Smooth muscle cell of the brain vasculature (primary cell): ENCODE results near the gene GABBR2.

Experiments used
- DNase-seq: peaks from one replicate; pipeline ENCODE4 v3.0.0-alpha.2; 2012; ENCODE audit warnings: low read depth, low spot score

GABBR2 gene

DNA sequence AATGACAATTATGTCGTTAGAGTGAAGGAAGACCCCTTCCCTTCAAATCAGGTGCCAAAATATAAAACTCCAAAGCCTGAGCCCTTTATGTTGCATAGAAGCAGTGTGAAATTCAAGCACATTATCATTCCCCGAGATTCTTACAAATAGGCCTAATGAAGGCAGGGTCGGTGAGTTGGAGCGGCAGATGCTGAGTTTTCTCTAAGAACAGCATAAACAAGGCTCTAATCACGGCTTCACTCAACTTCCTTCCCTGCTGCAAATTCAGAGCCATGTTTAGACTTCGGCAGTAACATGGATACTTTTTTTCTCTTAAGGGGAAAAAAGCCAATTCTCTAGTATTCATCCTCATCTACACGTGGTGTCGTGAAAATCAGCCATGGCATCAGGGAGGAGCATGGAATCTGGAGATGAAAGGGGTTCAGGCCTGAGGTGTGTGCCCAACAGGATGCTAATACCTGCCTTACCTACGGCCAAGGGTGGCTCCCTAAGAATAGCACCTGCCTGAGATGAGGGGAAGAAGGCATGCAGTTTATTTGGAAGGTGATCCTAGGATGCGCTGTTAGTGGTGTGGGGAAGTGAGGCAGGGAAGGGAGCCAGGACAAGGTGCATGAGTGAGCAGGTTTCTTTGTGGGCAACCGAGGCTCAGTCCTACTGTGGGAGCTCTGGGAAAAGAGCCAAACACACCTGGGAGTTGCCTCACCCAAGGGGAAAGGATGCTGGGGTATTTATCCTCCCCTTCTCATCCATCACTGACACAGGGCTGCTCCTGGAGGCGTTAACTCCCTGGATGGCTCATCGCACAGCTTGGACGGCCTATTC lies 306.5 kb downstream of the GABBR2 start:
- no peak for DNase-seq

- no peak for DNase-seq
Measured at GRCh38 chr9:98401140-98402018, 307.4 kb downstream of the GABBR2 start.

GRCh38 chr9:98399950-98400683 lies 308.6 kb downstream of the GABBR2 start:
- no peak for DNase-seq

GRCh38 chr9:98396656-98397055 lies 312.1 kb downstream of the GABBR2 start:
- DNase-seq: no peak

DNA sequence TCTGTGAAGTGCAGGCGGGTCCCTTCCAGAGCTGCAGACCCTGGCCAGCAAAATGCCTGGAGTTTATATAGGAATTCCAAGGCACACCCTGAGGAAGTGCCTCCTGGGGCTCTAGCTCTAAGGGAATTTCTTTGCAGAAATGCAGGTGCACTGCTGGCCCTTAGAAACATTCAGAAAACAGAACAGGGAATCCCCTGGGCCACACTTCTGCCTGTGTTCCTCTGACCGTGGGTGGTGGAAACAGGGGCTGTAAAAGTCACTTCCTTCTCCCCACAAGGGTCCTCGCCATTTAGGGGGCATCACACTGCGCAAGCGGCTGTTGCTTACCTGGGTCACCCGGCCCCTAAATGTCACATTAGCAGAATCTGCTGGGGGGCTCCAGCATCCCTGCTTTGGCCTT lies 312.5 kb downstream of the GABBR2 start:
- no peak for DNase-seq

GRCh38 chr9:98391867-98392266 lies 316.9 kb downstream of the GABBR2 start:
- DNase-seq: no peak

DNA sequence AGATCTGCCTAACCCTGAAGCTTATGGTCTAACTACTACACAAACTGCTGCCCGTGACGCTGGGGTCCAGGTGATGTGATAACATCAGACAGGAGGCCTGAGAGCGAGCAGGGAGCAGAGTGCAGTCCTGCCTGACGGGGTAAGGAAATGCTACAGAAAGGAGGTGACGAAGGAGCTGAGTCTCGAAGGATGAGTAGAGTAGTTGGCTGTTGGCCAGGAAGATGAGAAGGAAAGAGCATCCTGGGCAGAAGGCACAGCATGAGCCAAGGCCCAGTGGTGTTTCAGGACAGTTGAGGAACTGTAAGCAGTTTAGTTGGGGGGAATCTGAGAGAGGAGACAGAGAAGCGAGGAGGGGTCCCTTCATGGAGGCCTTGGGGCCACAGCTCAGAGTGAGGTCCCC lies 317.3 kb downstream of the GABBR2 start:
- DNase-seq: no peak

- DNase-seq: no peak
Measured at GRCh38 chr9:98385751-98386150, 323.0 kb downstream of the GABBR2 start.

DNA sequence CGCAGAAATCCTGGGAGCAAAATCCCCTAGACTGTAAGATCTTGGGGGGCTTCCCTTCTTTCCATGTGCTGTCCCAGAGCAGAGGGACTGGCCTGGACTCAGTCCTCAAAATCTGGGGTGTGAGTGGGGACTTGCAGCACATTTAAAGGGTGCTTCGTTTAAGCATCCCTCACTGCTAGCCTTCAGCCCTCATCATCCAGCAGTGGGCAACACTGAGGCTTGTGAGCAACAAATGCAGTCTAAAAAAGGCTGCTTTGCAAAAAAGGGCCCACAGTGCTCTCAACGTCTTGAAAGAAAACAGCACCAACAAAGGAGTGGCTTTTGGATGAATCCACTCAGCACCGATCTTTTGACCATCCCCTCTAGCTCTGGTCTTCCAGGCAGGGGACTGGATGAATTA lies 325.0 kb downstream of the GABBR2 start:
- no peak for DNase-seq

DNA sequence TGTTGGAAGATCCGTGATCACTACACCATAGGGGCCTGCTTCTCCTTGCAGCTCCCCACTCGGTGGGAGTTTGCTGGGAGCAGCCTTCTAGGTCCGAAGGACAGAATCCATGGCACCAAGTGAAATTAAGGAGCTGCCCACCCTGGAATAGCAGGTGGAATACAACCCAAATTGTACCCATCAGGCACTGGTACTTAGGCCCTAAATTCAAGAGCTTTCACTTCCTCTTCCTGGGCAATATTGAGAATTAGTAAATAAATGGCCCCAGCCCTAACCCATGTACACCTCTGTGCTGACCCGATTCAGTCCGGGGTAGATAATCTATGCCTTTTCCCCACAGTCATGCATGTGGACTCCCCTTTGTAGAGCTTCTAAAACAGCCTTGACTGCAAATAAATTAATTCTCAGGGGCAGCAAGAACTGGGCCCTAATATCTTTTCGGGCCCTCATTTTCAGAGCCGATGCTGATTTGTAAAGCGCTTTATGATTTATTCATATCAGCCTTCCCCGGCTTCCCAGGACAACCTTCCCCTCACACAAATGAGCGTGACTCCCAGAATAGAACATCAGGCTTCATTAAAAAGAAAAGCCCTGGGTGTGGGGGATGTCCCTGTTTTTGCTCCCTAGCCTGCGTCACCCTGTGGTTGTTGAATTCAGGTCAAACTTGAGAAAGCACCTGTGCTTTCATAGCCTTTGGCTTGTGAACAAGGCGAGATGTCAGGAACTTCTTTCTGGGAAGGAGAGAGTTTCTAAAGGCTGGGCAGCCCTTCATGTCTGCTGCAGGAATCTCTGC lies 327.2 kb downstream of the GABBR2 start:
- DNase-seq: no peak

- DNase-seq: no peak
Measured at GRCh38 chr9:98380065-98380681, 328.6 kb downstream of the GABBR2 start.

GRCh38 chr9:98379572-98379971 lies 329.2 kb downstream of the GABBR2 start:
- no peak for DNase-seq

GRCh38 chr9:98378794-98379193 lies 329.9 kb downstream of the GABBR2 start:
- DNase-seq: no peak

DNA sequence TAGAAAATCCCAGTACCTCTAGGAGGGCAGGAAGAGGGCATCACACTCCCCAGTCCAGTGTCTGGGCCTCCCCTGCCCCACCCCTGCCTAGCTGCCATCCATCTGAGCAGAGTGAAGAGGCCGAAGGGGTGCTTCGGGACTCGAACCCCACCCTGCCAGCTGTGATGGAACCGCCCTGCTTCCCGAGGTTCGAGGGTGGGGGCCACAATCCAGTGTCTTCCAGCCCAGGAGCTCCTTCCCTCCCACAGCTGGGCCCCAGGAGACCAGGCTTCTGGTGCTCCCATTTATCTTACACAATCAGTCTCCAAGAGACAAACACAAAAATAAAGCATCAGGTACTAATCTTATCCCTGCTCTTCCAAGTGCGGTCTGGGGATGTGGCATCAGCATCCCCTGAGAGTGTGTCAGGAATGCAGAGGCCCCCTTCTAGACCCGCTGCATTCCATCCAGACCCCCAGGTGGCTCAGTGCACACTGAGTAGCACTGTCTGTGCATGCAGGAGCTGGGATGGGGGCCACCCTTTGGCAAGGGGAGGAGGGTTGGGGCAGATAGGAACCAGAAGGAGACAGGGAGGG lies 330.4 kb downstream of the GABBR2 start:
- no peak for DNase-seq

- DNase-seq: no peak
Measured at GRCh38 chr9:98375138-98375726, 333.5 kb downstream of the GABBR2 start.

DNA sequence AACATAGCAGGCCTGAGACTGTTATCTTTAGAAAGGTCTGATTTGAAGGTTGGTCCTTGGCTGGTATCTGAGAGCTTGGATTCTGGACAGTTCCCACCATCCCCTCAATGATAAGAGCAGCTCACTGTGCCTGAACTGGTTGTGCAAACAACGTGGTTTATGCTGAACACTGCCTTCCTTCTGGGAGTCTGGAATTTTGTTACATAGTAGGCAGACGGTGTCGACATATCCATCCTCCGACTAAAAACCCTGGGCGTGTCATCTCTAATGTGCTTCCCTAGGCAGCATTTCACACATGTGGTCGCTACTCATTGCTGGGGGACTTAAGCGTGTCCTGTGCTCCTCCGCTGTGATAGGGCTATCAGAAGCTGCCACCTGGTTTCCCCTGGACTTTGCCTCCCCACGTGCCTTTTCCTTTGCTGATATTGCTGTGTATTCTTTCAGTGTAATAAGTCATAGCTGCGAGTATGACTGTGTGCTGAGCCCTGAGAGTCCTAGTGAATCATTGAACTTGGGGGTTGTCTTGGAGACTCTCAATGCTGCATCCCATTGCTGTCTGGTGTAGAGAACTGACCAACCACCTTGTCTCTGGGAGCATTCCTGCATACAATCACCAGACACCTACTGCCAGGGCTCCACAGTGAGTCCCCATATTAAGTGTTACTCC lies 334.2 kb downstream of the GABBR2 start:
- no peak for DNase-seq

- DNase-seq: no peak
Measured at GRCh38 chr9:98373609-98374008, 335.1 kb downstream of the GABBR2 start.

DNA sequence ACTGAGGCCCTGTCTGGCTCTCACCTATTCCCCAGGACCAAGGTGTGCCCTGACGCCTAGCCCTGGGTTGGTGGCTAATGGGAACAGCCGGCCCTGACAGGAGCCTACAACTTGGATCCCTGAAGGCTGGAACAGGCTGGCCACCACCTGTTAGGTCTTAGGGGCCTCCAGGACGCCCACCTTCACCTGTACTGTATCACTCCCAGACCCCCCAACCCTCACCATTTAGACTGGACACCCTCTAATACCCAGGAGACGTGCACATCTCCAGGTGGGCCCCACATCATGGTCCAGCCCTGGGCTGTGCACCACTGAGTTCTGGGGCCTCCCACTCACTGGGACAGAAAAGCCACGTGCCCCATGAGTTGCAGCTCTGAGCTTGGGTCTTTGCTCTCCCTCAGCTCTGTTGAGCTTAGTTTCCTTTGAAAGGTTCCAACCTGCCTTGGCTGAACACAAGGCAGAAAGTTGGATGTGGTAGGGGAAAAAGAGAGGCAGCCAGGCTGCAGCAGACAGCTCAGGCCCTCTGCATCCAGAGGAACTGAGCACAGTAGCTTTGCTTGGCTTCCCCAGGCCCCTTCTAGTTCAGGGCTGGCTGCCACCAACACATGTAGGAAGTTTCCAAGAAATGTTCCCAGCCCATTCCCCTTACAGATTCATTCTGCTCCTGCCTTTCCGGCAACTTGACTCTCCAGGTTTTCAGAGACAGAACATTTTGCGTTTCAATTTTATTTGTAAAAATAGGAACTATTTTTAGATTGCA lies 336.5 kb downstream of the GABBR2 start:
- no peak for DNase-seq

DNA sequence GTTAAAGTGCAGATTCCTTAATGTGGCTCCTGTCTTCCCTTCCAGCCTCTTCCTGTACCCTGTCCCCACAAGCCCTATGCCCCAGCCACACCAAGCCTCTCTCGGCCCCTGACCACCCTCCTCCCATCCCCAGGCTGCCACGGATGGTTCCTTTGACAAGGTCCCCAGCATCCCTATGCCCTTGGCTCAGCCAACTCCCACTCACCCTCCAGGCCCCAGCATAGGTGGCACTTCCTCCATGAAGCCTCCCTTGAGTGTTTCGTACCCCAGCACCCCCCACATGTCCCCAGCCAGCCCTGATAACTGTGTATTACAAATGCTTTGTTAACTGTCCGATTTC lies 337.8 kb downstream of the GABBR2 start:
- DNase-seq: no peak
